Neural cell (in vitro differentiated cells): ENCODE measurements around the gene AKT3. TPM values are rescaled to one million over a fixed set of nuclear protein-coding genes. Genes with fewer than 3 reads are reported as not detected.

ENCODE experiments used
- H2AFZ ChIP-seq: fragments of 200-600, 300-800 bp; sonication (generic), shearing (Covaris generic); 2 replicates; pipeline ENCODE4 v1.6.0; 2014; ENCODE audit warnings: low read depth, mild to moderate bottlenecking, antibody characterized with exemption, low read length, moderate library complexity
- H3F3A ChIP-seq: fragments of 200-600 bp; shearing (Covaris generic); 2 replicates; pipeline ENCODE4 v1.6.1; 2016; ENCODE audit warnings: mild to moderate bottlenecking, moderate library complexity, mixed read lengths, antibody characterized with exemption, low read length; ENCODE audit not compliant: insufficient read depth, poor library complexity, severe bottlenecking
- H3K27ac ChIP-seq: fragments of 200-600, 300-800 bp; sonication (generic), shearing (Covaris generic); 2 replicates; pipeline ENCODE4 v1.5.1; 2014; ENCODE audit warnings: mild to moderate bottlenecking, low read length, moderate library complexity
- H3K27me3 ChIP-seq: fragments of 300-800, 200-600 bp; sonication (generic), shearing (Covaris generic); 2 replicates; pipeline ENCODE4 v1.6.0; 2014; ENCODE audit warnings: mild to moderate bottlenecking, low read depth, low read length, moderate library complexity; ENCODE audit not compliant: insufficient read depth
- H3K36me3 ChIP-seq: fragments of 300-800, 200-600 bp; sonication (generic), shearing (Covaris generic); 2 replicates; pipeline ENCODE4 v1.5.1; 2014; ENCODE audit warnings: mild to moderate bottlenecking, antibody characterized with exemption, low read length, moderate library complexity; ENCODE audit not compliant: insufficient read depth
- H3K4me2 ChIP-seq: fragments of 300-800, 200-600 bp; sonication (generic), shearing (Covaris generic); 2 replicates; pipeline ENCODE4 v1.6.0; 2014; ENCODE audit warnings: mild to moderate bottlenecking, low read length
- H3K4me3 ChIP-seq: fragments of 300-800, 200-600 bp; sonication (generic), shearing (Covaris generic); 2 replicates; pipeline ENCODE4 v1.5.1; 2014; ENCODE audit warnings: mild to moderate bottlenecking, low read length, moderate library complexity
- H3K79me2 ChIP-seq: fragments of 200-600 bp; shearing (Covaris generic); replicated peaks from 2 replicates; pipeline ENCODE4 v1.6.0; 2014; ENCODE audit warnings: mild to moderate bottlenecking, low read length, moderate library complexity; ENCODE audit not compliant: insufficient read depth
- H3K9ac ChIP-seq: fragments of 300-800, 200-600 bp; sonication (generic), shearing (Covaris generic); 2 replicates; pipeline ENCODE4 v1.6.1; 2016; ENCODE audit warnings: mild to moderate bottlenecking, low read length, mixed read lengths
- H3K9me2 ChIP-seq: fragments of 200-600 bp; shearing (Covaris generic); 2 replicates; pipeline ENCODE4 v1.6.1; 2016; ENCODE audit warnings: mild to moderate bottlenecking, low read length, mixed read lengths; ENCODE audit not compliant: insufficient read depth
- H3K9me3 ChIP-seq: fragments of 200-600, 300-800 bp; sonication (generic), shearing (Covaris generic); 2 replicates; pipeline ENCODE4 v1.6.1; 2016; ENCODE audit warnings: mild to moderate bottlenecking, mixed run types, low read length, moderate library complexity, mixed read lengths
- H4K20me1 ChIP-seq: fragments of 200-600 bp; shearing (Covaris generic); 2 replicates; pipeline ENCODE4 v1.6.1; 2016; ENCODE audit warnings: mild to moderate bottlenecking, mixed run types; ENCODE audit not compliant: insufficient read depth
- CTCF ChIP-seq: fragments of 450-650 bp; IDR thresholded peaks from 2 replicates; pipeline ENCODE4 v1.5.1; 2014; ENCODE audit warnings: antibody characterized with exemption, mild to moderate bottlenecking, moderate library complexity; ENCODE audit not compliant: poor library complexity, severe bottlenecking
- EP300 ChIP-seq: fragments of 450-650 bp; conservative IDR thresholded peaks from 2 replicates; pipeline ENCODE4 v1.6.1; 2014; ENCODE audit warnings: antibody characterized with exemption, mild to moderate bottlenecking, moderate library complexity; ENCODE audit not compliant: poor library complexity, severe bottlenecking
- EZH2 ChIP-seq: fragments of 200-600, 300-800 bp; shearing (Covaris generic), sonication (generic); IDR thresholded peaks from 2 replicates; pipeline ENCODE4 v1.6.1; 2014; ENCODE audit warnings: antibody characterized with exemption, low read length, borderline replicate concordance, mild to moderate bottlenecking; ENCODE audit not compliant: insufficient read depth, poor library complexity, severe bottlenecking
- MXI1 ChIP-seq: fragments of 450-650 bp; conservative IDR thresholded peaks from 2 replicates; pipeline ENCODE4 v1.6.1; 2014; ENCODE audit warnings: antibody characterized with exemption, mild to moderate bottlenecking; ENCODE audit not compliant: poor library complexity, severe bottlenecking
- POLR2AphosphoS5 ChIP-seq: IDR thresholded peaks from 2 replicates; pipeline ENCODE4 v1.6.1; 2012
- RAD21 ChIP-seq: fragments of 450-650 bp; conservative IDR thresholded peaks from 2 replicates; pipeline ENCODE4 v1.6.1; 2014; ENCODE audit warnings: antibody characterized with exemption, mild to moderate bottlenecking, moderate library complexity
- REST ChIP-seq: IDR thresholded peaks from 2 replicates; pipeline ENCODE4 v1.6.1; 2012; ENCODE audit warnings: borderline replicate concordance
- SMC3 ChIP-seq: fragments of 450-650 bp; conservative IDR thresholded peaks from 2 replicates; pipeline ENCODE4 v1.6.1; 2014; ENCODE audit warnings: antibody characterized with exemption, mild to moderate bottlenecking, moderate library complexity; ENCODE audit not compliant: poor library complexity
- TAF1 ChIP-seq: IDR thresholded peaks from 2 replicates; pipeline ENCODE4 v1.6.1; 2012; ENCODE audit warnings: low read depth
- polyA plus RNA-seq: library from polyadenylated mRNA; depleted of rRNA; stranded (reverse); fragments of >200 nt; gene quantifications from 2 replicates; pipeline ENCODE4 v1.2.3, GENCODE V29; 2014

AKT3 gene
- polyA plus RNA-seq, 1 donor from 2014 or later = 46.0 TPM

DNA sequence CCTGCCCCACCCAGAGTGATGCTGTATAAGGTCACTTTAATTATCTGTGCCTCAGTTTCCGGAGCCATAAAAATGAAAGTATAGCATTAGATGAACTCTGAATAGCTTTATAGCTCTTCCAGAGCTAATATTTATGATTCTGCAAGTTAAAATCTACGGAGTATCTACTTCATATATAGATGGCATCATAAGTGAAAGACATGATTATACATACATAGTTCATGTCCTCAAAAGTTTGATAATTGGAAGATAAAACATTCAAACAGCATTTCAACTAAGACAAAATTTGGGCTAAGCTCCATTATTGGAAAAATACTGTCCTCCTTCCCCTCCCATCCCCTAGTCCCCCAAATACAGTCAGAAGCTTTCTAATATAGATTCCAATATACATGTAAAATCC lies 4.2 kb downstream of the AKT3 start:
- Histone ChIP-seq H3F3A (no peaks in the 10 kb centered on the region), H3K27me3 (no peaks in the 10 kb centered on the region), H3K27ac (no peak overlapping the region), H3K9me3 (no peaks in the 10 kb centered on the region), H3K4me3 (no peak overlapping the region), H4K20me1 (no peaks in the 10 kb centered on the region), H2AFZ (no peak overlapping the region), H3K36me3 (no peaks in the 10 kb centered on the region), H3K9ac (no peak overlapping the region), H3K79me2 (peaks cover 71% of the 10 kb centered on the region), H3K9me2 (no peaks in the 10 kb centered on the region), H3K4me2 (no peak overlapping the region)
- TF ChIP-seq EZH2 = no peak
- TF ChIP-seq EP300 = no peak
- no peak for TF ChIP-seq REST
- TF ChIP-seq TAF1 = no peak
- TF ChIP-seq POLR2AphosphoS5 = no peak
- TF ChIP-seq SMC3 = no peak
- no peak for TF ChIP-seq CTCF
- TF ChIP-seq RAD21 = no peak
- TF ChIP-seq MXI1 = no peak

- Histone ChIP-seq H3K27ac (no peak overlapping the region), H3K27me3 (no peaks in the 10 kb centered on the region), H4K20me1 (no peaks in the 10 kb centered on the region), H3K4me2 (no peak overlapping the region), H3K9ac (no peak overlapping the region), H3K36me3 (no peaks in the 10 kb centered on the region), H3K79me2 (peaks cover 82% of the 10 kb centered on the region), H3K9me2 (no peaks in the 10 kb centered on the region), H2AFZ (no peak overlapping the region), H3K4me3 (no peak overlapping the region), H3K9me3 (no peaks in the 10 kb centered on the region), H3F3A (no peaks in the 10 kb centered on the region)
- TF ChIP-seq EZH2 (no peak), MXI1 (no peak), REST (no peak), CTCF (no peak), TAF1 (no peak), POLR2AphosphoS5 (no peak), SMC3 (no peak), RAD21 (no peak), EP300 (no peak)
These were observed 5.9 kb downstream of the AKT3 start for GRCh38 chr1:243844186-243844585.
